Cerebellar nuclear complex (tissue), 1 donor: ENCODE data around the gene PLEKHG5.
"Not testable (repeated sequence)": the region's sequence is repeated elsewhere in the genome, so short reads cannot be mapped to it uniquely, and the experiment has no call there.

ENCODE experiments used
- DNase-seq, 2 experiments: peaks; one replicate each; lab custom pipeline; 2025; lab: John Stamatoyannopoulos, UW

PLEKHG5 gene

DNA sequence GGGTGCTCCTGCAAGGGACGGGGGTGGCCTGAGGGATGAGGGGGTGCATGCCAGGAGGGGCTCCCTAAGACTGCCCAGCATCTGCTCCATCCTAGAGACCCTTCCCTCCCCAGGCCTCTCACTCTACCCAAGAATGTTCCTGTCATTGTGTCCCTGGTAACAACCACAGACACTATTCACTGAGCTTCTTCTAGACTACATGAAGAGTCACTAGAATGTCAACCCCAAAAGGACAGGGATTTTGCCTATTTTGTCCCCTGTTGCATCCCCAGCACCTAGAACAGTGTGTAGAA is 28.4 kb downstream of the PLEKHG5 start:
- DNase-seq = no peak

- no peak for DNase-seq
Measured at GRCh38 chr1:6462412-6463119, 28.9 kb downstream of the PLEKHG5 start.

- no peak for DNase-seq
Measured at GRCh38 chr1:6461538-6462411, 29.7 kb downstream of the PLEKHG5 start.

GRCh38 chr1:6461051-6461530 is 30.4 kb downstream of the PLEKHG5 start:
- DNase-seq = no peak

DNA sequence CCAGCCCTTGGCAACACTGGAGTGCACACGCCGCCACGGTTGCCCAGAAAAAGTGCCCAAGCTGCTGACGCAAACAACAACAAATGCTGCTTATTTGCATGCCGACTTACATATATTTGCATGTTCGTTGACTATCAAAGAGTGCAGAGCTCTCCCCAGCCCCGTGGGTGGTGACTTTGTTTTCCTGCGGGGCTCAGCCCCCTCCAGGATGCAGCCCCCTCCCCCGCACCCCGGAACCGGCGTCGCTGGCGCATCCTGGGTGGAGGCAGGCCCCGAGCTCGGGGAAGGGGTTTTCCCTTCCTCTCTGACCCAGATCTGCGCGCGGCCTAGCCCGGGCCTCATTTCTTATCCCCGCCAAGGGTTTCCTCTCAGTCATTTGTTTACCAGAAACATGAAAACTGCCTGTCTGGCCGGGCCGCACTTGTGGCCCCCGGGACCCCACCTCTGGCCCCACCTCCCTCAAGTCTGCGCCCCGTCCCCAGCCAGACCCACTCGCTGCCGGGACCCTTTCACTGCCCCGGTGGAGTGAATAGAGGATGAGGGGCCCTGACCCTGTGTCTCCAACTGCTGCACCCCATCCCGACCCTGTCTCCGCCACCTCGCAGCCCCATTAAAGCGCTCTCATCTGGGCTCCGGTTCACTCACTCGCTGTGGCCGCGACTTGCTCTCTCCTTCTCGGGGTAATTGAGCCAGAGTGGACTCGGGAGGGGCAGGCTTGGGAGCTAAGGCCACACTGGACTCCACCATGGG is 31.0 kb downstream of the PLEKHG5 start:
- DNase-seq = no peak

DNA sequence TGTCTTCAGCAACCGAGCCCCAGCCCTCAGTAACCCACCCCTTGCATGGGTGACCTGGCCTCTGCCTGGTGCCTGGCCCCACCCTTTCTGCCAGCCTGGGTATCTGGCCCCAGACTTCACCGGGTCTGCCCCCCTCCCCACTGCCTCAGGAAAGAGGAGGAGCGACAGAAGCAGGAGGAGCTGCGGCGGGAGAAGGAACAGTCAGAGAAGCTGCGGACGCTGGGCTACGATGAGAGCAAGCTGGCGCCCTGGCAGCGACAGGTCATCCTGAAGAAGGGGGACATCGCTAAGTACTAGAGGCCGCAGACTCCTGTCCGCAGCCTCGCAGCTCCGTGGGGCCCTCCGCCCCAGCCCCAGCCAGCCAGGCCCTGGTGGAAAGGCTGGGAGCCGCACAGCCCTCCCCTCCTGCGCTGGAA is 31.6 kb downstream of the PLEKHG5 start:
- DNase-seq = no peak

GRCh38 chr1:6456800-6457466 is 34.5 kb downstream of the PLEKHG5 start:
- no peak for DNase-seq

DNA sequence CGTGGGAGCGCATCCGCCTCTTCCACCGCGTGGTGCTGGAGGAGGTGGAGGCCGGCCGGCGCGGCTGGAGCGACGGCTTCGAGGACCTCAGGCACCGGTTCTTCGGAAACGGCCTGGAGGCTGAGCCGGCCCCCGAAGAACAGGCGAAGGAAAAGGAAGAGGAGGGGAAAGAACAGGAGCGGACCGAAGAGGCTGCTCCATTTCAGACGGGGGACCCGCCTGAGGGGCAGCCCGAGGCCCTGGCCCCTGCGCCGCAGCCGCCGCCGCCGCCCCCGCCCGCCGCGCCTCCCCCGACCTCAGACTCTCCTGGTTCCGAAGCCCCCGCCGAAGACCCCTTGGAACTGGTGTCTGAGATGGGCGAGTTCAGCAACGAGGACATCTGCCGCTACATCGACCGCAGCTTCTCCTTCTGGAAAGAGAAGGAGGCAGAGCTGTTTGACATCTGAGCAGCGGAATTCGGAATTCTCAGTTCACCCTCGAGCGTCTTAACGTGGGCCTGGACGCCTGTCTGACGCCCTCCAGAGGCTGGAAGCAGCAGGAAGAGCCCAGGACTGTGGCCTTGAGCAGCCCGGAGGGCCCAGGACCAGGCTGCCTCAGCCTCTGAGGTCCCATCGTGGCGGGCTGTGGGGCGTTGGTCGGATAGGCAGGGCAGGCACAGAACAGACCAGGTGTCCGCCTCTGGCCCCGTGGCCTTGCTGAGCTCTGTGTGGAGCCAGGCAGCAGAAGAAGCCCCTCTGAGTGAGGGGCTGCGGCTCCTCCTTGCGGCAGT is 35.5 kb downstream of the PLEKHG5 start:
- DNase-seq = not testable (repeated sequence)

GRCh38 chr1:6454856-6455751 is 36.4 kb downstream of the PLEKHG5 start:
- no peak for DNase-seq

- DNase-seq = not testable (repeated sequence)
Measured at GRCh38 chr1:6453895-6454855, 37.3 kb downstream of the PLEKHG5 start.

- DNase-seq = no peak
Measured at GRCh38 chr1:6450943-6451373, 40.5 kb downstream of the PLEKHG5 start.

GRCh38 chr1:6450486-6450885 is 41.0 kb downstream of the PLEKHG5 start:
- not testable (repeated sequence) for DNase-seq

DNA sequence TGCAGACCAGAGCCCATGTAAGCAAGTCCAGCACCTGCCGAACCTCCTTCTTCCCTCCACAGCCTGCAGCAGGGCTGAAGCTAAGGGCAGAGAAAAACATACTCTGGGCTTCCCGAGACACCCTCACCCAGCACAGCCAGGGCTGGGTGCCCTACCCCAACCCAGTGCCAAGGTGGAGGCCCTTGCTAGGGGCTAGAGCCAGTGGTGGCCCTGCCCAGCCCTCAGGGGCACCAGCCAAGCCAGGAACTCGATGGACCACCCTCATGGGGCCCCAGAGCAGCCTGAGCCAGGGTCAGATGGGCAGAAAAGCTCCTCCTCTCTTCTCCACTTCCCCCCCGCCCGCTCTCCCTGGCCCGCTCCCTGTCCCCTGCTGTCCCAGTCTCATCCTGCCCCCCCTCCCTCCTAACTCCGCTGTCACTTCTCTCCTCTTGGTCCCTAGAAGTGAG is 41.4 kb downstream of the PLEKHG5 start:
- DNase-seq = no peak

DNA sequence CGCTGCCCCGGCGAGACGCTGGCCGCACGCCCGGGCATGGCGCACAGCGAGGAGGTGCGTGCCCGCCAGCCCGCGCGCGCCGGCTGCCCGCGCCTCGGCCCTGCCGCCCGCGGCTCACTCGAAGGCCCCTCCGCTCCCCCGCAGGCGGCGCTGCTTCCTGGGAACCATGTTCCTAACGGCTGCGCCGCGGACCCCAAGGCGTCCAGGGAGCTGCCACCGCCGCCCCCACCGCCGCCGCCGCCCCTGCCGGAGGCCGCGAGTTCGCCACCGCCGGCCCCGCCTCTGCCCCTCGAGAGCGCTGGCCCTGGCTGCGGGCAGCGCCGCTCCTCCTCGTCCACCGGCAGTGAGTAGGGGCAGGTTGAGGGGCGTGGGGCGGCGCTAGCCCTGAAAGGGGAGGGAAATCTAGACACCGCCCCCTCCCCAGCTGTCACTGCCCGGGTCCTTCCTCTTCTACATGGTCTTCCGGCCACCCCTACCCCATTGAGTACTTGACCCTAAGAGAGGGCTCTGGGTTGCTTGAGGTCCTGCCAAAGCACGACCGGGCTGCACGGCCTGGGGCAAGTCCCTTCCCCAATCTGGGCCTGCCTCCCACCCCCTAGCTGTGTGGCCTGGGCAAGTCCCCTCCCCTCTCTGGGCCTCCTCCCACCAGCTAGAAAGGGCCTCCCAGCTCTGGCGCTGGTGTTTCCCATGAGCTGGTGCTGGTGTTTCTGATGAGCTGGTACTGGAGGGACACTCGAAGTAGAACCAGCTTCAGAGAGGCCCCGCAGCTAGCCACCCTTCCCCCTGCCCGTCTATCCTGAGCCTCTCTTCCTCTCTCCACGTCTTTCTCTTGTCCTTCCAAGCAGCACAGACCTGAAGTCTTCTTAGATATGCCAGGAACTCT is 42.5 kb downstream of the PLEKHG5 start:
- DNase-seq = no peak

- no peak for DNase-seq
Measured at GRCh38 chr1:6447818-6448748, 43.4 kb downstream of the PLEKHG5 start.

DNA sequence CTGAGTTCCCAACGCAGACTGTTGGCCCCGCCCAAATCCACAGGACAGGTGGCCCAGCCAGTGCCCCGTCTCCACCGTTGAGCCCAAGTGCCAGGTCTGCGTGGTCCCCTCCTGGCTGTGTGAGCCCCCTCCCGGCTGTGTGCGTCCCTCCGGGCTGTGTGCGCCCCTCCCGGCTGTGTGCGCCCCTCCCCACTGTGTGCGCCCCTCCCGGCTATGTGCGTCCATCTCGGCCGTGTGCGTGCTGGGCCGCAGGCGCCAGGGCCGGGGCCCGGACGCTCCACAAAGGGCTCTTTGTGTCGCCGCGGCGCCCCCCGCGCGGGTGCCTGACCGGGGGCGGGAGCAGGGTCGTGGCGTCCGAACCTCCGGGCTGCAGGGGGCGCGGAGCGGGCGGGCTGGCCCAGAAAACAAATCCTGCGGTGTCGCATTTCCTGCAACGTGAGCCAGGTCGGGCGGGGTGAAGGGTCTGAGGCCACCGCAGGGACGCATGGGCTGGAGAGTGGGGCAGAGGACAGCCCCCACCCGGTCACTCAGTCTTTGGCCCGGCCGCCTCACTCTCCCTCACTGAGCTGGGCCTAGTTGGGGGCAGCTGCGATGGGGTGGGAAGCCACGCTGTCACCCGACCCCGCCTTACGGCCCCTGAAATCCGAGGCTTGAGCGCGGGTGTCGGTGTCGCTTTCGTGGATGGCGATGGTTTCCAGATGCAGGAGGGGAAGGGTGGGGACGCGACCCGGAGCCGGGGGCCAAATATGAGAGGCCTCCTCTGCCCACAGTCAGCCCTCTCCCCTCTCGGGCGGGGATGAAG is 44.2 kb downstream of the PLEKHG5 start:
- no peak for DNase-seq
